Type B pancreatic cell (in vitro differentiated cells): ENCODE measurements around the gene MEIS2. TPM values are rescaled to one million over a fixed set of nuclear protein-coding genes. Genes with fewer than 3 reads are reported as not detected.

Experiments used
- DNase-seq: peaks from one replicate; pipeline ENCODE4 v3.0.0; 2021; ENCODE audit warnings: mixed read lengths; ENCODE audit not compliant: unreplicated experiment; ENCODE audit errors: extremely low spot score
- H3K27ac Mint-ChIP-seq: 2 replicates; pipeline ENCODE4 v1.8.0; 2021; ENCODE audit warnings: mild to moderate bottlenecking, mixed read lengths
- H3K27me3 Mint-ChIP-seq: 2 replicates; pipeline ENCODE4 v1.8.0; 2021; ENCODE audit warnings: mixed read lengths
- H3K36me3 Mint-ChIP-seq: 2 replicates; pipeline ENCODE4 v1.8.0; 2021; ENCODE audit warnings: mixed read lengths
- H3K4me1 Mint-ChIP-seq: one replicate; pipeline ENCODE4 v1.8.0; 2021; ENCODE audit warnings: mixed read lengths; ENCODE audit not compliant: unreplicated experiment
- H3K4me3 Mint-ChIP-seq: 2 replicates; pipeline ENCODE4 v1.8.0; 2021; ENCODE audit warnings: mild to moderate bottlenecking, mixed read lengths
- H3K9me3 Mint-ChIP-seq: 2 replicates; pipeline ENCODE4 v1.8.0; 2021; ENCODE audit warnings: mixed read lengths
- total RNA-seq: library from RNA; stranded (reverse); gene quantifications from 2 replicates; pipeline ENCODE4 v1.2.1, GENCODE V29; 2021; ENCODE audit warnings: low replicate concordance
- TF ChIP-seq, protein P1 (sequence below): fragments of 200-600 bp; sonication (generic); conservative IDR thresholded peaks from 2 replicates; pipeline ENCODE4 v1.5.0; 2021; ENCODE audit warnings: antibody characterized with exemption, mild to moderate bottlenecking

MEIS2 gene
- total RNA-seq, 1 donor from 2014 or later: 211 TPM

- no peak overlapping the region for H3K4me3 Mint-ChIP-seq
- TF ChIP-seq, protein P1, sequence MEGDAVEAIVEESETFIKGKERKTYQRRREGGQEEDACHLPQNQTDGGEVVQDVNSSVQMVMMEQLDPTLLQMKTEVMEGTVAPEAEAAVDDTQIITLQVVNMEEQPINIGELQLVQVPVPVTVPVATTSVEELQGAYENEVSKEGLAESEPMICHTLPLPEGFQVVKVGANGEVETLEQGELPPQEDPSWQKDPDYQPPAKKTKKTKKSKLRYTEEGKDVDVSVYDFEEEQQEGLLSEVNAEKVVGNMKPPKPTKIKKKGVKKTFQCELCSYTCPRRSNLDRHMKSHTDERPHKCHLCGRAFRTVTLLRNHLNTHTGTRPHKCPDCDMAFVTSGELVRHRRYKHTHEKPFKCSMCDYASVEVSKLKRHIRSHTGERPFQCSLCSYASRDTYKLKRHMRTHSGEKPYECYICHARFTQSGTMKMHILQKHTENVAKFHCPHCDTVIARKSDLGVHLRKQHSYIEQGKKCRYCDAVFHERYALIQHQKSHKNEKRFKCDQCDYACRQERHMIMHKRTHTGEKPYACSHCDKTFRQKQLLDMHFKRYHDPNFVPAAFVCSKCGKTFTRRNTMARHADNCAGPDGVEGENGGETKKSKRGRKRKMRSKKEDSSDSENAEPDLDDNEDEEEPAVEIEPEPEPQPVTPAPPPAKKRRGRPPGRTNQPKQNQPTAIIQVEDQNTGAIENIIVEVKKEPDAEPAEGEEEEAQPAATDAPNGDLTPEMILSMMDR: no peak
- peaks cover 37% of the 10 kb centered on the region for H3K36me3 Mint-ChIP-seq
- peaks cover 12% of the 10 kb centered on the region for H3K4me1 Mint-ChIP-seq
- H3K9me3 Mint-ChIP-seq: no peaks in the 10 kb centered on the region
- no peaks in the 10 kb centered on the region for H3K27me3 Mint-ChIP-seq
- H3K27ac Mint-ChIP-seq: no peak overlapping the region
- DNase-seq: no peak
Observed at GRCh38 chr15:36965570-36966342, 134.6 kb downstream of the MEIS2 start.

- Mint-ChIP-seq H3K36me3 (peaks cover 32% of the 10 kb centered on the region), H3K9me3 (no peaks in the 10 kb centered on the region), H3K4me1 (peaks cover 15% of the 10 kb centered on the region), H3K27ac (no peak overlapping the region), H3K27me3 (no peaks in the 10 kb centered on the region), H3K4me3 (no peak overlapping the region)
- TF ChIP-seq, protein P1: no peak
- DNase-seq: no peak
Observed at GRCh38 chr15:36964626-36965025, 135.7 kb downstream of the MEIS2 start.

GRCh38 chr15:36961956-36962355 lies 138.4 kb downstream of the MEIS2 start:
- H3K27ac Mint-ChIP-seq: no peak overlapping the region
- peaks cover 18% of the 10 kb centered on the region for H3K4me1 Mint-ChIP-seq
- TF ChIP-seq, protein P1: no peak
- DNase-seq: no peak
- peaks cover 27% of the 10 kb centered on the region for H3K36me3 Mint-ChIP-seq
- H3K9me3 Mint-ChIP-seq: no peaks in the 10 kb centered on the region
- no peak overlapping the region for H3K4me3 Mint-ChIP-seq
- no peaks in the 10 kb centered on the region for H3K27me3 Mint-ChIP-seq

- no peaks in the 10 kb centered on the region for H3K27me3 Mint-ChIP-seq
- H3K27ac Mint-ChIP-seq: no peak overlapping the region
- TF ChIP-seq, protein P1: no peak
- peaks cover 21% of the 10 kb centered on the region for H3K4me1 Mint-ChIP-seq
- peaks cover 30% of the 10 kb centered on the region for H3K36me3 Mint-ChIP-seq
- no peak overlapping the region for H3K4me3 Mint-ChIP-seq
- DNase-seq: no peak
- H3K9me3 Mint-ChIP-seq: no peaks in the 10 kb centered on the region
Observed at GRCh38 chr15:36960947-36961227, 139.5 kb downstream of the MEIS2 start.

GRCh38 chr15:36960179-36960946 lies 140.0 kb downstream of the MEIS2 start:
- Mint-ChIP-seq H3K27me3 (no peaks in the 10 kb centered on the region), H3K36me3 (peaks cover 33% of the 10 kb centered on the region), H3K9me3 (no peaks in the 10 kb centered on the region), H3K27ac (no peak overlapping the region), H3K4me3 (no peak overlapping the region), H3K4me1 (peaks cover 21% of the 10 kb centered on the region)
- TF ChIP-seq, protein P1: no peak
- no peak for DNase-seq
